Epithelial cell of esophagus (primary cell): ENCODE measurements around the gene CAGE1.

Source experiments
- DNase-seq: peaks from one replicate; pipeline ENCODE4 v3.0.0; 2010; ENCODE audit warnings: low read depth
- H3K4me3 ChIP-seq: 2 replicates; pipeline ENCODE4 v1.5.1; 2011; ENCODE audit warnings: mild to moderate bottlenecking, low read length, control low read depth
- TF ChIP-seq, protein P1 (sequence below): IDR thresholded peaks from 2 replicates; pipeline ENCODE4 v1.5.1; 2011; ENCODE audit warnings: low read depth, mild to moderate bottlenecking, low read length, control low read depth, inconsistent platforms; ENCODE audit not compliant: insufficient read depth; ENCODE audit errors: missing control alignments

Gene CAGE1

DNA sequence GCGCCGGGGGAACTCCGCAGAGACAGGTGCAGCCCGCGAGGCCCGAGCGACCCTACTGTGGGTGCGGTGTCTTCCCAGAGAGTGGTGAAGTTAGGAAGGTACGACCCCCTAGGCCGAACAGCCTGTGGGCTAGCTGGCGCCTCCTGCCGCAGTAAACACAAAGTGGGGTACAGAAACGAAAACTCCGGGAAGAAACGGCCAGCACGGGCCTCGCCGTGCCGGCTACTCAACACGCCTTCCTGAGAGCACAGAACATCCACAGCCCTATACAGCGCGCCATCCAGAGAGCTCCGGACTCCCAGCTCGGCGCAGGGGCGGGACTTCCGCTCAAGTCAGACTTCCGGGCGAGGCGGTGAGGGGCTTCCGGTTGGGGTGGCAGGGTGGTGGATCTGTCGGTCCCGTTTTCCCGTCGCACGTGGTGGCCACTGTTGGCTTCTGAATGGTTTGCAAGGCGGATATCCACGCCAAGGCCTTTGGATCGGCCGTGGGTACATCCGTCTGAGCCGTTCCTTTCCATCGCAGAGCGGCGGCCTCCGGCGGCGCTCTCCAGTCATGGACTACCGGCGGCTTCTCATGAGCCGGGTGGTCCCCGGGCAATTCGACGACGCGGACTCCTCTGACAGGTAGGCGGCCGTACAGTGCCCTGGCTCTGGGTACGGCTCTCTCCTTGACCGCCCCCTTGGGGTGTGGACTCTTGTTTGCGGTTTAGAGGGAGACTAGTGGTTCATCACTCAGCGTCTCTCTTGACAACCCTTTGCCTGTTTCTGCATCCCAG, at the start of gene CAGE1, which contains the start of gene RIOK1:
Gene CAGE1 (minus strand): TSS at position 292 of the 775 bp plus-strand sequence. CDS start 2,569 bp downstream, outside the sequence.
Gene RIOK1 (plus strand): TSS at position 358 of the 775 bp plus-strand sequence. CDS start 195 bp downstream, at position 553.
- peak; percentile 98 for DNase-seq
- H3K4me3 ChIP-seq, result peak within 1 kb of the TSS; percentile 81
- TF ChIP-seq, protein P1, sequence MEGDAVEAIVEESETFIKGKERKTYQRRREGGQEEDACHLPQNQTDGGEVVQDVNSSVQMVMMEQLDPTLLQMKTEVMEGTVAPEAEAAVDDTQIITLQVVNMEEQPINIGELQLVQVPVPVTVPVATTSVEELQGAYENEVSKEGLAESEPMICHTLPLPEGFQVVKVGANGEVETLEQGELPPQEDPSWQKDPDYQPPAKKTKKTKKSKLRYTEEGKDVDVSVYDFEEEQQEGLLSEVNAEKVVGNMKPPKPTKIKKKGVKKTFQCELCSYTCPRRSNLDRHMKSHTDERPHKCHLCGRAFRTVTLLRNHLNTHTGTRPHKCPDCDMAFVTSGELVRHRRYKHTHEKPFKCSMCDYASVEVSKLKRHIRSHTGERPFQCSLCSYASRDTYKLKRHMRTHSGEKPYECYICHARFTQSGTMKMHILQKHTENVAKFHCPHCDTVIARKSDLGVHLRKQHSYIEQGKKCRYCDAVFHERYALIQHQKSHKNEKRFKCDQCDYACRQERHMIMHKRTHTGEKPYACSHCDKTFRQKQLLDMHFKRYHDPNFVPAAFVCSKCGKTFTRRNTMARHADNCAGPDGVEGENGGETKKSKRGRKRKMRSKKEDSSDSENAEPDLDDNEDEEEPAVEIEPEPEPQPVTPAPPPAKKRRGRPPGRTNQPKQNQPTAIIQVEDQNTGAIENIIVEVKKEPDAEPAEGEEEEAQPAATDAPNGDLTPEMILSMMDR, result peak; percentile 17

DNA sequence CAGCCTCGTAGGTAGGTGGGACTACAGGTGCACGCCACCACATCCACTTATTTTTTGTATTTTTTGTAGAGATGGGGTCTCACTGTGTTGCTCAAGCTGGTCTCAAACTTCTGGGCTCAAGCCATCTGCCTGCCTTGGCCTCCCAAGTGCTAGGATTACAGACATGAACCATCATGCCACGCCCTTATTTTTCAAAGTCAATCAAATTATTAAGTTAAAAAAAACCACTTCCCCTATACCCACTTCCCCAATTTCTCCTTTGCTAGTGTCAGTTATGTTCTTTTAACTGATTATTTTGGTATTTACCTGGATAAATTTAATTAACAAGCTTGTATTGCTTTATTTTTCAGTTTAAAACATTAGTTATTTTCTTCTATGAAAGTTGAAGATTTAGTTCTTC, 49.7 kb upstream of the CAGE1 start:
- TF ChIP-seq, protein P1, result no peak
- H3K4me3 ChIP-seq, result no peak overlapping the region
- DNase-seq, result no peak

GRCh38 chr6:7438011-7438410, 48.5 kb upstream of the CAGE1 start:
- no peak overlapping the region for H3K4me3 ChIP-seq
- no peak for DNase-seq
- TF ChIP-seq, protein P1, result no peak

GRCh38 chr6:7434672-7435071, 45.1 kb upstream of the CAGE1 start:
- TF ChIP-seq, protein P1, result no peak
- no peak for DNase-seq
- no peak overlapping the region for H3K4me3 ChIP-seq

GRCh38 chr6:7433121-7433617, 43.6 kb upstream of the CAGE1 start:
- TF ChIP-seq, protein P1, result no peak
- no peak overlapping the region for H3K4me3 ChIP-seq
- no peak for DNase-seq

DNA sequence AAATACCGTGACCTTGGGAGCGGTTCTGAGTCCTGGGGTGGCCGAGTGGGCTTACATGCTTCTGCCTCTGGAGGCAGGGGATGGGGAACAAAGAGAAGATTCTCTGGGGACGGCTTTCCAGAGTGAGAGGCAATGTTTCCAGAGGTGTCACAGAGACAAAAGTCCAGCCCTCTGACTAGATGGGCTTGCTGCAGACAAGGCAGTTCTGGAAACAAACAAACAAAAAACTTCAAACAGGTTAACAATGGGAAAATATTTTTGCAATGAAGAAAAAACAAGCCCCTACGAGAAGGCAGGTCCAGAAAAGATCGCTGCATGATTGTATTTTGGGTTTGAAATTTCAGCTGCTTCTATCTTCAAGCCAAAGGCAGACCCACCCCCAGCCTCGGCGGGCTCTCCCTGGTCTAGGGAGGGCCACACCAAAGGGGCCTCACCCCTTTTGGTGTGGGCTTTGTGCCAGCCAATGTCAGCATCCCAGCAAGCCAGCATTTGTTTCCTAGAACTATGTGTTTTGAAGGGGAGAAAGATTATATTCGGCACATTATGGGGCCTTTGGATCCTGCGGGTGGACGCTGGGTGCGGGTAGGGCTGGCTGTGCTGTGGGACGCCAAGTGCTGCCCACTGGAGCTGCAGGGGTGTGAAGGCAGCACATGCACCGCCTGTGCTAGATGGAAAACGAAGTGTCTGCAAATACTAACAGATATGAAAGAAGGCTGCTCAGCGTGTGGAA, 43.0 kb upstream of the CAGE1 start:
- TF ChIP-seq, protein P1, result no peak
- no peak for DNase-seq
- H3K4me3 ChIP-seq, result peak overlapping the region; percentile 22
